ENCODE measurements around the gene SLC2A4RG. TPM values are rescaled to one million over a fixed set of nuclear protein-coding genes. Genes with fewer than 3 reads are reported as not detected.

Gene SLC2A4RG
- total and polyA plus RNA-seq, 2 of the 13 experiments (the other 11 are each of a cell fraction or from before 2014, with no cell fraction given): 91.4 to 95.9 TPM

DNA sequence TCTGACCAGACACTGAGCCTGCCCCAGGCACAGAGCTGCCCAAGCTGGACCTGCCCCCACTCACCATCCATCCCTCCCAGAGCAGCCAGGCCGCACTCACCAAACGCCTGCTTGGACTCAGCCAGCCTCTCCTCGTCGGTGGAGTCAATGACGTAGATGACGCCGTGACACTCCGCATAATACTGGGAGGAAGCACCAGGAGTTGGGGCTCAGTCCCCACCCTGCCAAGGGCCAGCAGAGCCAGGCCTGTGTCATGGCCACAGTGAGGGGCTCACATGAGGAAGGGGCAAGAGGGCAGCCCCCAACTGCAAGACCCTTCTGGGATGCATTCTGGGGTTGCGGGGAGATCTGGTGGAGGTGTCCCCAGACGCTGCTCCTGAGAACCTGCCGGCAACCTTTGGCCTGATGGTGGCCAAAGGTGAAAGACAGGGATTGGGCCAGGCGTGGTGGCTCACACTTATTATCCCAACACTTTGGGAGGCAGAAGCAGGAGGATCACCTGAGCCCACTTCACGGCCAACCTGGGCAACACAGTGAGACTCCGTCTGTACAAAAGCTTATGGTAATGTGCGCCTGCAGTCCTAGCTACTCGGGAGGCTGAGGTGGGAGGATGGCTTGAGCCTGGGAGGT, 37.4 kb upstream of the SLC2A4RG start (continued):
- TF ChIP-seq HINFP (CRISPR knock-in tag; IDR thresholded peaks at IDR 0.05; ENCODE audit: low read depth) (no peak), ZNF816 (CRISPR knock-in tag; IDR thresholded peaks at IDR 0.05; ENCODE audit: borderline replicate concordance) (no peak), MXI1 (IDR thresholded peaks at IDR 0.05; ENCODE audit: borderline replicate concordance, low read depth, low read length) (no peak), PCBP1 (IDR thresholded peaks at IDR 0.05; ENCODE audit: borderline replicate concordance, low read depth, low read length) (no peak; the same call in 1 of the 2 replicates), ZNF749 (CRISPR knock-in tag; IDR thresholded peaks at IDR 0.05; ENCODE audit: borderline replicate concordance) (no peak), AGO1 (IDR thresholded peaks at IDR 0.05; ENCODE audit: low read depth, low read length, poor library complexity, severe bottlenecking) (peak; percentile 54), ZNF766 (CRISPR knock-in tag; IDR thresholded peaks at IDR 0.05; ENCODE audit: borderline replicate concordance) (no peak), SALL2 (CRISPR knock-in tag; IDR thresholded peaks at IDR 0.05) (no peak), NR2F6 (IDR thresholded peaks at IDR 0.05) (no peak), NR2F6 (CRISPR knock-in tag; IDR thresholded peaks at IDR 0.05) (no peak), MTF2 (CRISPR knock-in tag; IDR thresholded peaks at IDR 0.05; ENCODE audit: borderline replicate concordance) (no peak), LBX2 (CRISPR knock-in tag; IDR thresholded peaks at IDR 0.05; ENCODE audit: borderline replicate concordance) (no peak), NFIB (CRISPR knock-in tag; IDR thresholded peaks at IDR 0.05; ENCODE audit: borderline replicate concordance) (no peak), MIXL1 (CRISPR knock-in tag; IDR thresholded peaks at IDR 0.05) (no peak), KLF13 (CRISPR knock-in tag; IDR thresholded peaks at IDR 0.05) (no peak), CBFB (CRISPR knock-in tag; IDR thresholded peaks at IDR 0.05) (no peak), EP300 (IDR thresholded peaks at IDR 0.05; ENCODE audit: low read depth in 2 of 2, low read length in 2 of 2) (no peak), EP300 (CRISPR knock-in tag; IDR thresholded peaks at IDR 0.05; ENCODE audit: borderline replicate concordance) (no peak), FOXC1 (CRISPR knock-in tag; IDR thresholded peaks at IDR 0.05; ENCODE audit: borderline replicate concordance) (no peak), RNF219 (CRISPR knock-in tag; IDR thresholded peaks at IDR 0.05) (no peak), RBM22 (optimal IDR thresholded peaks at IDR 0.05; ENCODE audit: low read length) (peak; percentile 65), ZNF619 (CRISPR knock-in tag; IDR thresholded peaks at IDR 0.05) (no peak), ZBTB1 (CRISPR knock-in tag; IDR thresholded peaks at IDR 0.05; ENCODE audit: borderline replicate concordance) (no peak)
- TF ChIP-seq, protein P1, sequence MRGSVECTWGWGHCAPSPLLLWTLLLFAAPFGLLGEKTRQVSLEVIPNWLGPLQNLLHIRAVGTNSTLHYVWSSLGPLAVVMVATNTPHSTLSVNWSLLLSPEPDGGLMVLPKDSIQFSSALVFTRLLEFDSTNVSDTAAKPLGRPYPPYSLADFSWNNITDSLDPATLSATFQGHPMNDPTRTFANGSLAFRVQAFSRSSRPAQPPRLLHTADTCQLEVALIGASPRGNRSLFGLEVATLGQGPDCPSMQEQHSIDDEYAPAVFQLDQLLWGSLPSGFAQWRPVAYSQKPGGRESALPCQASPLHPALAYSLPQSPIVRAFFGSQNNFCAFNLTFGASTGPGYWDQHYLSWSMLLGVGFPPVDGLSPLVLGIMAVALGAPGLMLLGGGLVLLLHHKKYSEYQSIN (CRISPR knock-in tag; IDR thresholded peaks at IDR 0.05; ENCODE audit: borderline replicate concordance): no peak
- TF ChIP-seq, protein P2, sequence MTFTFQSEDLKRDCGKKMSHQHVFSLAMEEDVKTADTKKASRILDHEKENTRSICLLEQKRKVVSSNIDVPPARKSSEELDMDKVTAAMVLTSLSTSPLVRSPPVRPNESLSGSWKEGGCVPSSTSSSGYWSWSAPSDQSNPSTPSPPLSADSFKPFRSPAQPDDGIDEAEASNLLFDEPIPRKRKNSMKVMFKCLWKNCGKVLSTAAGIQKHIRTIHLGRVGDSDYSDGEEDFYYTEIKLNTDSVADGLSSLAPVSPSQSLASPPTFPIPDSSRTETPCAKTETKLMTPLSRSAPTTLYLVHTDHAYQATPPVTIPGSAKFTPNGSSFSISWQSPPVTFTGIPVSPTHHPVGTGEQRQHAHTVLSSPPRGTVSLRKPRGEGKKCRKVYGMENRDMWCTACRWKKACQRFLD (CRISPR knock-in tag; IDR thresholded peaks at IDR 0.05; ENCODE audit: borderline replicate concordance): no peak

All from HepG2 (cell line).